HL-60 (cell line): ENCODE results near the gene ENTPD6.

ENCODE experiments used
- GABPA ChIP-seq: IDR thresholded peaks from 2 replicates; pipeline ENCODE4 v1.6.1; 2012; ENCODE audit warnings: low read depth
- POLR2AphosphoS5 ChIP-seq: IDR thresholded peaks from 2 replicates; pipeline ENCODE4 v1.6.1; 2012; ENCODE audit warnings: low read depth

DNA sequence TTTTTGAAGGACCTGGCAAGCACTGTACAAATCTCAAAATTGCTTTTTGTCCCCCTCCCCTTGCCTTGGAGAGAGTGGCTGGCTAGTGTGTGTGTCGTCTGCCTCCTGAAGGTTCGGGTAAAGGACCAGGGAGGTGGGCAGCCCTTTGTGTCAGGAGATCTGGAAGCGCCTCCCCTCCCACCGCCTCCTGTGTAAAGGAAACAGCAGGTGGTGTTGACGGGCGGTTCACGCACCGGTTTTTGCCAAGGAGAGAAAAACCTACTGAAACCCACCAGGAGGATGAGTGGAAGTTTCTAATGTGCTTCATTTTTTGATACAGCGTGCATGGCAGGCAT, 1.2 kb downstream of the ENTPD6 start:
- TF ChIP-seq GABPA (no peak), POLR2AphosphoS5 (no peak)
